HG02938 (cell line): ENCODE results near the gene TMIE.

Source experiments
- ATAC-seq: cut with Tn5 transposase; IDR thresholded peaks from one replicate; pipeline ENCODE4 v1.9.1; 2021; ENCODE audit warnings: mild to moderate bottlenecking, moderate library complexity; ENCODE audit not compliant: unreplicated experiment

TMIE gene

GRCh38 chr3:46706771-46707582, 5.8 kb downstream of the TMIE start:
- no peak for ATAC-seq

- no peak for ATAC-seq
Measured at GRCh38 chr3:46707601-46708011, 6.4 kb downstream of the TMIE start.

- ATAC-seq = no peak
Measured at GRCh38 chr3:46708401-46709156, 7.4 kb downstream of the TMIE start.

GRCh38 chr3:46709157-46709654, 8.0 kb downstream of the TMIE start:
- no peak for ATAC-seq

- no peak for ATAC-seq
Measured at GRCh38 chr3:46709721-46710120, 8.5 kb downstream of the TMIE start.

- no peak for ATAC-seq
Measured at GRCh38 chr3:46710229-46710628, 9.0 kb downstream of the TMIE start.

- no peak for ATAC-seq
Measured at GRCh38 chr3:46710671-46711295, 9.6 kb downstream of the TMIE start.

- ATAC-seq = no peak
Measured at GRCh38 chr3:46711305-46711704, 10.1 kb downstream of the TMIE start.

- no peak for ATAC-seq
Measured at GRCh38 chr3:46711760-46712159, 10.6 kb downstream of the TMIE start.

- no peak for ATAC-seq
Measured at GRCh38 chr3:46712191-46713049, 11.2 kb downstream of the TMIE start.

- ATAC-seq = no peak
Measured at GRCh38 chr3:46713050-46713897, 12.1 kb downstream of the TMIE start.

GRCh38 chr3:46713898-46714552, 12.8 kb downstream of the TMIE start:
- no peak for ATAC-seq

- no peak for ATAC-seq
Measured at GRCh38 chr3:46714728-46715506, 13.7 kb downstream of the TMIE start.

- no peak for ATAC-seq
Measured at GRCh38 chr3:46715507-46716175, 14.4 kb downstream of the TMIE start.

GRCh38 chr3:46716461-46717441, 15.6 kb downstream of the TMIE start:
- no peak for ATAC-seq

- ATAC-seq = no peak
Measured at GRCh38 chr3:46717447-46718231, 16.4 kb downstream of the TMIE start, which contains the start of gene PRSS50. Gene PRSS50, minus strand, starts transcription at chr3:46717869. Its CDS starts 45 bp downstream, at chr3:46717824.
